Caco-2 (cell line): ENCODE results near the gene NEK8. TPM values are rescaled to one million over a fixed set of nuclear protein-coding genes. Genes with fewer than 3 reads are reported as not detected.

Source experiments
- BruUV-seq: library from RNA; stranded (reverse); fragments of 400-500 nt; replicated peaks from 2 replicates; lab custom pipeline; 2021; lab: Mats Ljungman, UMichigan
- CTCF ChIA-PET: fragments of 300-600 bp; sonication (Branson Sonifier 250); formaldehyde crosslinking; loops from one replicate; lab custom pipeline; 2022; ENCODE audit warnings: antibody characterized with exemption; lab: Charles Lee
- POLR2A ChIA-PET: fragments of 300-600 bp; sonication (Branson Sonifier 250); formaldehyde crosslinking; loops from one replicate; lab custom pipeline; 2022; ENCODE audit warnings: antibody characterized with exemption; lab: Charles Lee
- DNase-seq, 2 experiments: peaks; one replicate each; pipeline versions ENCODE4 v3.0.0 to v3.0.0-alpha.2; 2020 to 2022
- H3K27me3 ChIP-seq: replicated peaks from 2 replicates; pipeline ENCODE4 v1.6.0; 2011; ENCODE audit warnings: low read length; ENCODE audit not compliant: control insufficient read depth, insufficient read depth
- H3K36me3 ChIP-seq: 2 replicates; pipeline ENCODE4 v1.5.1; 2011; ENCODE audit warnings: low read length; ENCODE audit not compliant: control insufficient read depth, insufficient read depth
- H3K4me1 ChIP-seq: fragments of 250-450 bp; sonication (Bioruptor Pico); 2 replicates; pipeline ENCODE4 v1.5.1; 2020; ENCODE audit warnings: mild to moderate bottlenecking
- H3K4me3 ChIP-seq: 2 replicates; pipeline ENCODE4 v1.5.1; 2011; ENCODE audit warnings: low read depth, mild to moderate bottlenecking, control low read depth, low read length
- H3K9me3 ChIP-seq: fragments of 250-450 bp; sonication (Bioruptor Pico); 2 replicates; pipeline ENCODE4 v1.5.1; 2020; ENCODE audit warnings: mild to moderate bottlenecking, moderate library complexity
- H3K27ac Mint-ChIP-seq: one replicate; pipeline ENCODE4 v1.8.0; 2022; ENCODE audit warnings: mixed read lengths; ENCODE audit not compliant: unreplicated experiment
- H3K27me3 Mint-ChIP-seq: one replicate; pipeline ENCODE4 v1.8.0; 2022; ENCODE audit warnings: mixed read lengths; ENCODE audit not compliant: insufficient read depth, unreplicated experiment
- H3K36me3 Mint-ChIP-seq: one replicate; pipeline ENCODE4 v1.8.0; 2022; ENCODE audit warnings: mild to moderate bottlenecking, mixed read lengths; ENCODE audit not compliant: insufficient read depth, unreplicated experiment
- H3K4me1 Mint-ChIP-seq: one replicate; pipeline ENCODE4 v1.8.0; 2022; ENCODE audit warnings: low read depth, mixed read lengths; ENCODE audit not compliant: unreplicated experiment
- H3K4me3 Mint-ChIP-seq: one replicate; pipeline ENCODE4 v1.8.0; 2022; ENCODE audit warnings: mild to moderate bottlenecking, moderate library complexity, mixed read lengths; ENCODE audit not compliant: unreplicated experiment
- H3K9me3 Mint-ChIP-seq: one replicate; pipeline ENCODE4 v1.8.0; 2022; ENCODE audit warnings: mixed read lengths; ENCODE audit not compliant: unreplicated experiment
- intact Hi-C: fragments of 100-400 bp; cut with micrococcal nuclease; formaldehyde crosslinking; loops from one replicate; pipeline ENCODE4 v1.10.0; 2022; ENCODE audit not compliant: unreplicated experiment
- total RNA-seq: library from RNA; stranded (reverse); gene quantifications from 2 replicates; pipeline ENCODE4 v1.2.3, GENCODE V29; 2022
- TF ChIP-seq, protein P1 (sequence below), 2 experiments: fragments of 200-600 bp in 1 of 2; IDR thresholded peaks; 1 replicate in 1 of 2; 2 replicates in 1 of 2; pipeline versions ENCODE4 v1.5.1 to v1.8.0; 2011 to 2022; ENCODE audit warnings: antibody characterized with exemption in 1 of 2, control low read depth in 1 of 2, inconsistent platforms in 1 of 2, low read depth in 1 of 2, low read length in 1 of 2, mild to moderate bottlenecking in 1 of 2, moderate library complexity in 1 of 2; ENCODE audit not compliant: insufficient read depth in 1 of 2, severe bottlenecking in 1 of 2, unreplicated experiment in 1 of 2

The NEK8 gene
- total RNA-seq, 1 experiment from 2014 or later, result 11.0 TPM

DNA sequence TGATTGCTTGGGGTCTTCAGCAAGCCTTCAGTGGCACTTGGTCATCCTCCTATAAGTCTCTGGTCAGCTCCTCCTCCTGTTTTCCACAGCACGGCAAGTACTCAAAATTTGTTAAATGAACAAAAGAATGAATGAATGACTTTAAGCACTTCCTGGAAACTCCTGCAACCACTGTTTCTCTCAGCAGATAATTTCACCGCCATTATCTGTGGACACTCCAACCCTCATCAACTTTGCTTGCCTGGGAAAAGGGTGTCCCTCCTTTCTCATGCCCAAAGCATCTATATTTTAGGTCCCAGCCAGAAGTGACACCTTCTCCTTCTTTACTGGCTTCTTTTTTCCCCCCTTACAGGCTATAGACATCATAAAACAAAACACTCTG, 21.3 kb upstream of the NEK8 start:
- intact Hi-C loops, result no loop called here
- Mint-ChIP-seq H3K27me3 (no peaks in the 10 kb centered on the region), H3K4me1 (peaks cover 1% of the 10 kb centered on the region), H3K36me3 (peaks cover 63% of the 10 kb centered on the region), H3K9me3 (no peaks in the 10 kb centered on the region), H3K4me3 (no peak overlapping the region), H3K27ac (no peak overlapping the region)
- Histone ChIP-seq H3K4me1 (peaks cover 11% of the 10 kb centered on the region), H3K36me3 (no peaks in the 10 kb centered on the region), H3K4me3 (no peak overlapping the region), H3K9me3 (no peaks in the 10 kb centered on the region), H3K27me3 (no peaks in the 10 kb centered on the region)
- DNase-seq, result no peak
- BruUV-seq, result no TSS peak
- ChIA-PET CTCF (no interaction called here), POLR2A (interaction anchor here (1.1 kb wide), 1 partner anchor 12 kb away, joined by 5 read pairs; the partner anchor contains the start of gene RPL23A)
- TF ChIP-seq, protein P1, sequence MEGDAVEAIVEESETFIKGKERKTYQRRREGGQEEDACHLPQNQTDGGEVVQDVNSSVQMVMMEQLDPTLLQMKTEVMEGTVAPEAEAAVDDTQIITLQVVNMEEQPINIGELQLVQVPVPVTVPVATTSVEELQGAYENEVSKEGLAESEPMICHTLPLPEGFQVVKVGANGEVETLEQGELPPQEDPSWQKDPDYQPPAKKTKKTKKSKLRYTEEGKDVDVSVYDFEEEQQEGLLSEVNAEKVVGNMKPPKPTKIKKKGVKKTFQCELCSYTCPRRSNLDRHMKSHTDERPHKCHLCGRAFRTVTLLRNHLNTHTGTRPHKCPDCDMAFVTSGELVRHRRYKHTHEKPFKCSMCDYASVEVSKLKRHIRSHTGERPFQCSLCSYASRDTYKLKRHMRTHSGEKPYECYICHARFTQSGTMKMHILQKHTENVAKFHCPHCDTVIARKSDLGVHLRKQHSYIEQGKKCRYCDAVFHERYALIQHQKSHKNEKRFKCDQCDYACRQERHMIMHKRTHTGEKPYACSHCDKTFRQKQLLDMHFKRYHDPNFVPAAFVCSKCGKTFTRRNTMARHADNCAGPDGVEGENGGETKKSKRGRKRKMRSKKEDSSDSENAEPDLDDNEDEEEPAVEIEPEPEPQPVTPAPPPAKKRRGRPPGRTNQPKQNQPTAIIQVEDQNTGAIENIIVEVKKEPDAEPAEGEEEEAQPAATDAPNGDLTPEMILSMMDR (IDR thresholded peaks at IDR 0.05; ENCODE audit: insufficient read depth in 1 of 2, low read depth in 1 of 2, low read length in 1 of 2, severe bottlenecking in 1 of 2, unreplicated experiment in 1 of 2), result no peak

DNA sequence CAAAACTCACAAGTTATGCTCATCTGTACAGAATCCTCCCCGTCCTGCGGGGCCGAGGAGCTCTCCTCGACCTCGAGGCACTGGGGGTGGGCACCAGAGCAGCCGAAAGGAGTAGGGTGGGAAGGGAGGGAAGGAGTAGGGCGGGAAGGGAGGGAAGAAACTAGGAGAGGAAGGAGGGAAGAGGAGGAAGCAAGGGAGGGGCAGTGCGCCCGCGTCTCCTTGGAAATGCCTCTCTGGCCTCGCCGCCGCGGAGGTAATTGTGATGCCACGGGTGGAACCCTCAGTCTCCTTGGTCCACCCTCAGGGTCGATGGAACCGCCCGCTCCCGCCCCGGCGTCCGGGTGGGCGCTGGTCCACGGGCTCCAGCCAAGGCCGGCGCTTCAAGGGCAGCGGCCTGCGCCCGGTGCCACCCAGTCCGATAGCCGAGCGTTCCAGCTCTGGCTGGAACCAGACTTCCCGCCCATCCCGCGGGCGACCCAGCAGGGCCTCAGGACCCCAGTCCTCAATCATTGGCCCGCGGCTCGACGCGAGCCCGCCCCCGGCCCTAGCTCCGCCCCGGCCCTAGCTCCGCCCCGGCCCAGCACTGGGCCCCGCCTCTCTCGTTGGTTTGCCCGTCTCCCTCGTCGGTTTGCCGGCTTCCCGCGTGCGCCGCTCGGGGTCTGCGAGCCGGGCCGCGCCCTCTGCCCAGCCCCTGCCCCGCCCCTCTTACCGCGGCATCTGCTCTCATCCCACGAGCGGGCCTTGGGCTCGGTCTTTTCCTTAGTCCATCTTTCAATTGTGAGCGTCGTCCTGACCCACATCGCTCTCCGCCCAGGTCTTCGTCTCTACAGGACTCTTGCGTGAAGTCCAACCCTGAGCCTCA, 17.5 kb upstream of the NEK8 start:
- H3K4me3 Mint-ChIP-seq, result peak overlapping the region; percentile 82
- H3K9me3 ChIP-seq, result no peaks in the 10 kb centered on the region
- CTCF ChIA-PET, result interaction anchor here (0.6 to 2.4 kb wide), 14 partner anchors 8 to 728 kb away, joined by 3 to 33 read pairs (median 6); partner anchors contain the start of genes NEK8, RPL23A and TLCD1
- H3K36me3 ChIP-seq, result no peaks in the 10 kb centered on the region
- H3K4me3 ChIP-seq, result peak overlapping the region; percentile 64
- H3K4me1 Mint-ChIP-seq, result peaks cover 6% of the 10 kb centered on the region
- peak; percentile 95 to 98 for DNase-seq
- intact Hi-C loops, result loop anchor here (1.0 kb wide), 2 partner anchors 8 to 13 kb away; partner anchors contain the start of gene RPL23A
- H3K27ac Mint-ChIP-seq, result peak overlapping the region; percentile 87
- no peaks in the 10 kb centered on the region for H3K27me3 ChIP-seq
- H3K9me3 Mint-ChIP-seq, result no peaks in the 10 kb centered on the region
- H3K4me1 ChIP-seq, result peaks cover 11% of the 10 kb centered on the region
- TF ChIP-seq, protein P1 (IDR thresholded peaks at IDR 0.05; ENCODE audit: insufficient read depth in 1 of 2, low read depth in 1 of 2, low read length in 1 of 2, severe bottlenecking in 1 of 2, unreplicated experiment in 1 of 2), result no peak
- no TSS peak for BruUV-seq
- H3K36me3 Mint-ChIP-seq, result peaks cover 35% of the 10 kb centered on the region
- H3K27me3 Mint-ChIP-seq, result no peaks in the 10 kb centered on the region
- POLR2A ChIA-PET, result interaction anchor here (0.5 to 2.7 kb wide), 21 partner anchors 9 to 1576 kb away, joined by 3 to 213 read pairs (median 6); partner anchors contain the start of genes NEK8, PHF12, RPL23A and SDF2

DNA sequence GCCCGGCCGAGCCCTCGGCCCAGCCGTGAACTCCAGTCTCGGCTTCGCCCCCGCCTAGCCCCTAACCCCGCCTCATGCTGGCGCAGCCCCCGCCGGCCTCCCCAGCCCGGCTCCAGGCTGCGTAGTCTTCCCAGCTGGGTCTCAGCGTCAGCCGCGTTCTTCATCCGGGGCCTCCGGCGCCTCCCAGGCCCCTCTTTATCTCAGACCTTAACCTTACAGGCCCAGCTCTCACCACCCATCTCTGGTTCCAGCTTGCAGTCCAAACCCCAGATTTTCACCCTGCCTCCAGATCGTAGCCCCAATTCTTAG, 16.9 kb upstream of the NEK8 start, which contains the start of gene PROCA1:
Gene PROCA1, minus strand, starts transcription at position 166 of the 309 bp plus-strand sequence. CDS start 228 bp downstream, outside the sequence.
- Mint-ChIP-seq H3K36me3 (peaks cover 33% of the 10 kb centered on the region), H3K4me1 (peaks cover 6% of the 10 kb centered on the region), H3K9me3 (no peaks in the 10 kb centered on the region), H3K27ac (peak within 1 kb of the TSS; percentile 87), H3K4me3 (peak within 1 kb of the TSS; percentile 82), H3K27me3 (no peaks in the 10 kb centered on the region)
- no peaks in the 10 kb centered on the region for H3K27me3 ChIP-seq
- H3K36me3 ChIP-seq, result no peaks in the 10 kb centered on the region
- POLR2A ChIA-PET, result interaction anchor here (0.6 to 2.7 kb wide), 19 partner anchors 9 to 1575 kb away, joined by 3 to 213 read pairs (median 6); partner anchors contain the start of genes NEK8, PHF12, RPL23A and TLCD1
- TF ChIP-seq, protein P1 (IDR thresholded peaks at IDR 0.05; ENCODE audit: insufficient read depth in 1 of 2, low read depth in 1 of 2, low read length in 1 of 2, severe bottlenecking in 1 of 2, unreplicated experiment in 1 of 2), result no peak
- BruUV-seq, result no TSS peak
- H3K4me1 ChIP-seq, result peaks cover 11% of the 10 kb centered on the region
- no peak for DNase-seq
- H3K4me3 ChIP-seq, result peak within 1 kb of the TSS; percentile 64
- CTCF ChIA-PET, result interaction anchor here (0.6 to 2.4 kb wide), 9 partner anchors 8 to 216 kb away, joined by 3 to 33 read pairs (median 8); partner anchors contain the start of genes NEK8, RPL23A and TLCD1
- intact Hi-C loops, result loop anchor here (1.0 kb wide), 2 partner anchors 8 to 13 kb away; partner anchors contain the start of gene RPL23A
- H3K9me3 ChIP-seq, result no peaks in the 10 kb centered on the region
